OCI-LY1 (cell line): ENCODE measurements around the gene ASS1.

Experiments used
- H2AFZ ChIP-seq: fragments of 200-600 bp; sonication (generic), shearing (Covaris generic); 2 replicates; pipeline ENCODE4 v1.6.0; 2014; ENCODE audit warnings: antibody characterized with exemption, mild to moderate bottlenecking, low read length
- H3F3A ChIP-seq: fragments of 200-600 bp; sonication (generic), shearing (Covaris generic); 2 replicates; pipeline ENCODE4 v1.6.0; 2014; ENCODE audit warnings: mild to moderate bottlenecking, antibody characterized with exemption, low read length, moderate library complexity; ENCODE audit not compliant: insufficient read depth
- H3K27ac ChIP-seq: fragments of 200-600 bp; sonication (generic); 2 replicates; pipeline ENCODE4 v1.5.1; 2014; ENCODE audit warnings: low read length, mixed run types, mild to moderate bottlenecking, low read depth; ENCODE audit not compliant: poor library complexity, severe bottlenecking
- H3K27me3 ChIP-seq: fragments of 200-600 bp; sonication (generic); 2 replicates; pipeline ENCODE4 v1.6.0; 2014; ENCODE audit warnings: antibody characterized with exemption, mild to moderate bottlenecking, low read length, moderate library complexity; ENCODE audit not compliant: insufficient read depth
- H3K36me3 ChIP-seq: fragments of 200-600 bp; sonication (generic); 2 replicates; pipeline ENCODE4 v1.6.1; 2014; ENCODE audit warnings: mild to moderate bottlenecking, antibody characterized with exemption, low read length, moderate library complexity, mixed read lengths; ENCODE audit not compliant: insufficient read depth
- H3K4me1 ChIP-seq: fragments of 200-600 bp; sonication (generic); 2 replicates; pipeline ENCODE4 v1.5.1; 2014; ENCODE audit warnings: mild to moderate bottlenecking, low read length, moderate library complexity; ENCODE audit not compliant: insufficient read depth, severe bottlenecking
- H3K4me2 ChIP-seq: fragments of 200-600 bp; sonication (generic), shearing (Covaris generic); 2 replicates; pipeline ENCODE4 v1.6.1; 2014; ENCODE audit warnings: low read length
- H3K4me3 ChIP-seq: fragments of 200-600 bp; sonication (generic); 2 replicates; pipeline ENCODE4 v1.5.1; 2014; ENCODE audit warnings: low read length, low read depth, mild to moderate bottlenecking, mixed read lengths; ENCODE audit not compliant: poor library complexity, severe bottlenecking
- H3K79me2 ChIP-seq: fragments of 200-600 bp; shearing (Covaris generic); 2 replicates; pipeline ENCODE4 v1.6.1; 2016; ENCODE audit warnings: mixed run types, low read length, mixed read lengths; ENCODE audit not compliant: insufficient read depth
- H3K9ac ChIP-seq: fragments of 200-600 bp; sonication (generic), shearing (Covaris generic); 2 replicates; pipeline ENCODE4 v1.6.1; 2014; ENCODE audit warnings: mild to moderate bottlenecking, low read length, mixed read lengths
- H3K9me2 ChIP-seq: fragments of 200-600 bp; sonication (generic), shearing (Covaris generic); 2 replicates; pipeline ENCODE4 v1.6.1; 2014; ENCODE audit warnings: low read depth, mild to moderate bottlenecking, low read length, mixed read lengths
- H3K9me3 ChIP-seq: fragments of 200-600 bp; shearing (Covaris generic); 2 replicates; pipeline ENCODE4 v1.6.1; 2014; ENCODE audit warnings: low read length, mixed read lengths
- H4K20me1 ChIP-seq: fragments of 200-600 bp; sonication (generic), shearing (Covaris generic); 2 replicates; pipeline ENCODE4 v1.6.0; 2016; ENCODE audit warnings: mild to moderate bottlenecking, low read length; ENCODE audit not compliant: insufficient read depth
- EZH2 ChIP-seq: fragments of 200-600 bp; sonication (generic), shearing (Covaris generic); IDR thresholded peaks from 2 replicates; pipeline ENCODE4 v1.8.0; 2017; ENCODE audit warnings: borderline replicate concordance, mixed run types, mild to moderate bottlenecking, antibody characterized with exemption, low read length, moderate library complexity, mixed read lengths
- TF ChIP-seq, protein P1 (sequence below): fragments of 200-600 bp; sonication (generic), shearing (Covaris generic); IDR thresholded peaks from 2 replicates; pipeline ENCODE4 v1.5.1; 2017; ENCODE audit warnings: mild to moderate bottlenecking, antibody characterized with exemption, low read length, moderate library complexity, mixed read lengths

The ASS1 gene

DNA sequence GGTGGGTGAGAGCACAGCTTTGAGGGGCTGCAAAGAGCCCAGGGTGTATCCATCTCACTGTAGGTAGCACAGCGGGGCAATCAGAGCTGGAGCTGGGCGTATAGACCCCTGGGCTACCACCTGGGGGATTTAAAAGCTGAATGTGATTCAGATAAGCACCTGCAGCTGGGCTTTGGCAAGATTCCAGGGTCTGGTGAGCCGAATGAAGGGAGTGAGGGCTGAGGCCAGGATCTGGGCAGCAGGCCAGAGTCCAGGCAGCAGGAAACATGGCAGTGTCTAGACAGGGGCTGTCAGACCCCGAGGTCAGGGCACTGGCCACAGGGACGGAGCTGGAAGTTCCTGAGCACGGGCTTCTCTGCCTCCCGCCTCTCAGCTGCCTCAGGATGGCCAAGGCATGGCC lies 8.7 kb downstream of the ASS1 start:
- Histone ChIP-seq H3K9me2 (no peaks in the 10 kb centered on the region), H3K36me3 (no peaks in the 10 kb centered on the region), H3K9me3 (no peaks in the 10 kb centered on the region), H3K79me2 (no peaks in the 10 kb centered on the region), H3K27me3 (no peaks in the 10 kb centered on the region; the same call in 1 of the 2 replicates), H4K20me1 (no peaks in the 10 kb centered on the region), H3F3A (no peaks in the 10 kb centered on the region), H3K27ac (no peak overlapping the region), H3K4me2 (no peak overlapping the region), H3K9ac (no peak overlapping the region), H3K4me1 (no peaks in the 10 kb centered on the region), H2AFZ (no peak overlapping the region), H3K4me3 (no peak overlapping the region)
- TF ChIP-seq, protein P1, sequence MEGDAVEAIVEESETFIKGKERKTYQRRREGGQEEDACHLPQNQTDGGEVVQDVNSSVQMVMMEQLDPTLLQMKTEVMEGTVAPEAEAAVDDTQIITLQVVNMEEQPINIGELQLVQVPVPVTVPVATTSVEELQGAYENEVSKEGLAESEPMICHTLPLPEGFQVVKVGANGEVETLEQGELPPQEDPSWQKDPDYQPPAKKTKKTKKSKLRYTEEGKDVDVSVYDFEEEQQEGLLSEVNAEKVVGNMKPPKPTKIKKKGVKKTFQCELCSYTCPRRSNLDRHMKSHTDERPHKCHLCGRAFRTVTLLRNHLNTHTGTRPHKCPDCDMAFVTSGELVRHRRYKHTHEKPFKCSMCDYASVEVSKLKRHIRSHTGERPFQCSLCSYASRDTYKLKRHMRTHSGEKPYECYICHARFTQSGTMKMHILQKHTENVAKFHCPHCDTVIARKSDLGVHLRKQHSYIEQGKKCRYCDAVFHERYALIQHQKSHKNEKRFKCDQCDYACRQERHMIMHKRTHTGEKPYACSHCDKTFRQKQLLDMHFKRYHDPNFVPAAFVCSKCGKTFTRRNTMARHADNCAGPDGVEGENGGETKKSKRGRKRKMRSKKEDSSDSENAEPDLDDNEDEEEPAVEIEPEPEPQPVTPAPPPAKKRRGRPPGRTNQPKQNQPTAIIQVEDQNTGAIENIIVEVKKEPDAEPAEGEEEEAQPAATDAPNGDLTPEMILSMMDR, result no peak
- TF ChIP-seq EZH2, result no peak

DNA sequence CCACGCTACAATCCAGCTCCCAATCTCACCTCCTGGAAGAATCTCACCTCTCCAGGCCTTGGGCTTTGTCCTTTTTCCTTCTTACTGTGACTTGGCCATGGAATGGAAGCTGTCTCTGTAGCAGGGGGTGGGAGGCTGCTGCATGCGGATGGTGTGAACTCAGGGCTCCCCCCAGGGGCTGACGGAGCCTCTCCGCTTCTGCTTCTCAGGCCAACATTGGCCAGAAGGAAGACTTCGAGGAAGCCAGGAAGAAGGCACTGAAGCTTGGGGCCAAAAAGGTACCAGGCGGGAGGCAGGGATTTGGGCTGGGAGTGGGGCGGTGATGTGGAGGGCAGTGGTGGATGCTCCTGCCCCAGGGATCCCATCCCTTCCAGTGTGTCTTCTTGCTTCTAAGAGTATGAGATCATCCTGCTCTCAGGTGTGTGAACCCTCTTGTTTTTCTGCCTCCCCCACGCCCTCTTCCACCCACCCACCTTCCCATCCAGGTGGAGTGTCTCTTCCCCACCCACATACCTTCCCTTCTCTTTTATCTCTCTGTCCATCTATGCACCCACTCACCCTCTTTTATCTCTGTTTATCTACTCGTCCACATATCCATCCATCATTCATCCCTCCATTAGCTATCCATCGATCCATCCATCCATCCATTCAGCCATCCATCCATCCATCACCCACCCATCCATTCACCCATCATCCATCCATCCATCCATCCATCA lies 9.5 kb downstream of the ASS1 start:
- Histone ChIP-seq H3K27me3 (no peaks in the 10 kb centered on the region; the same call in 1 of the 2 replicates), H4K20me1 (no peaks in the 10 kb centered on the region), H3K27ac (no peak overlapping the region), H3K9me2 (no peaks in the 10 kb centered on the region), H3K36me3 (no peaks in the 10 kb centered on the region), H3K4me3 (no peak overlapping the region), H3K79me2 (no peaks in the 10 kb centered on the region), H3K9ac (no peak overlapping the region), H3K4me2 (no peak overlapping the region), H3K4me1 (no peaks in the 10 kb centered on the region), H3K9me3 (no peaks in the 10 kb centered on the region), H3F3A (no peaks in the 10 kb centered on the region), H2AFZ (no peak overlapping the region)
- TF ChIP-seq, protein P1, result no peak
- TF ChIP-seq EZH2, result no peak

- no peaks in the 10 kb centered on the region for H3K79me2 ChIP-seq
- no peaks in the 10 kb centered on the region; the same call in 1 of the 2 replicates for H3K27me3 ChIP-seq
- H3K4me1 ChIP-seq, result no peaks in the 10 kb centered on the region
- no peaks in the 10 kb centered on the region for H3K9me2 ChIP-seq
- no peak overlapping the region for H3K4me2 ChIP-seq
- H4K20me1 ChIP-seq, result no peaks in the 10 kb centered on the region
- H3K9ac ChIP-seq, result no peak overlapping the region
- H3K9me3 ChIP-seq, result no peaks in the 10 kb centered on the region
- H3K36me3 ChIP-seq, result no peaks in the 10 kb centered on the region
- H3F3A ChIP-seq, result no peaks in the 10 kb centered on the region
- TF ChIP-seq, protein P1, result no peak
- no peak for TF ChIP-seq EZH2
- no peak overlapping the region for H3K27ac ChIP-seq
- no peak overlapping the region for H3K4me3 ChIP-seq
- no peak overlapping the region for H2AFZ ChIP-seq
Observed at GRCh38 chr9:130454812-130455325, 10.1 kb downstream of the ASS1 start.
